H1 (cell line): ENCODE data around the gene KCNK3. TPM values are rescaled to one million over a fixed set of nuclear protein-coding genes. Genes with fewer than 3 reads are reported as not detected.

Experiments used
- CBX8 ChIP-seq: fragments of 300-800, 300-1000 bp; sonication (generic); IDR thresholded peaks from 2 replicates; pipeline ENCODE4 v1.7.1; 2016; ENCODE audit warnings: low read depth, low read length, borderline replicate concordance
- POLR2AphosphoS5 ChIP-seq: IDR thresholded peaks from 2 replicates; pipeline ENCODE4 v1.6.1; 2011; ENCODE audit warnings: low read depth, low read length
- polyA plus RNA-seq, 7 experiments: library from polyadenylated mRNA; depleted of rRNA in 3 of 7; stranded (reverse) in 5 of 7; unstranded in 2 of 7; fragments of >200 nt in 5 of 7; fragments of 200-250 nt in 2 of 7; gene quantifications; 1 replicate in 5 of 7; 2 replicates in 1 of 7; 4 replicates in 1 of 7; pipeline versions ENCODE4 v1.2.1 to v1.2.3, GENCODE V29; 2011 to 2013; ENCODE audit warnings: missing spikeins in 2 of 7, mixed read lengths in 2 of 7
- total RNA-seq: library from RNA; stranded (reverse); fragmentation: NEBNext Ultra II Directional; extraction: Animal tissue kit (Norgen Biotek cat#: 25700); gene quantifications from 2 replicates; pipeline ENCODE4 v1.2.1, GENCODE V29; 2021

The KCNK3 gene
- total and polyA plus RNA-seq, 2 of the 8 experiments (the other 6 are each of a cell fraction or from before 2014, with no cell fraction given): 0.29 to 0.30 TPM

DNA sequence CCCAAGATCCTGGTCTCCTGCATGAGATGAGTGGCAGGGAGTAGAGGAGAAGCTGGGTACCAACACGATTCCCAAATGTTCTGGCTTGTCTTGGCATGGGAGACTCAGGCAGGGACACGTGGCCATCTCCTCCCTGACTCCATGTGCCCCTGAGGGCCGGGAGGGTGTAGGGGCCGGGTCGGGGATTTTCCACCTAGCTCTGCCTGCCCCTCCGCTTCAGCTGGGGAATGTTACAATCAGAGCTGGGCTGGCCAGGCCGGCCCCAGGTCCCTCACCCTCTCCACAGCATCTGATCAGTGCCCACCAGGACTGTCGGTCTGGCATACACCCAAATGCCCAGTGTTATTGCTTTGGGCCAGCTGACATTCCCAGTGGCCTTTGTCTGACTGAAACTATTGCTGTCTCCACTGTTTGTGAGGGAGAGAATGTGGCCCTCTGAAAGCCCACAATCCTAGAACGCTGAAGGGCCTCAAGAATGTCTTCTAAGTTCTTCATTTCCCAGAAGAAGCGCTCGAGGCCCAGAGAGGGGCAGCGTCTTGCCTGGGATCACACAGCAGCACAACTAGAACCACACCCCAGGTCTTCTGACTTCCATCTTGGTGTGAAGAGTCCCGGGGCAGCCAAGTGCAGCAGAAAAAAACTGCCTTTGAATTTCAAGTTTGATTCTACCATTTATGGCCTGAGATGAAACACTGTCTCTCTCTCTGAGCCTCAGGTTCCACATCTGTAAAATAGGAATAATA lies 23.2 kb downstream of the KCNK3 start (continued):
- TF ChIP-seq CBX8 (no peak), POLR2AphosphoS5 (no peak)
